CD14-positive monocyte (primary cell): ENCODE results near the gene EYA4. TPM values are rescaled to one million over a fixed set of nuclear protein-coding genes. Genes with fewer than 3 reads are reported as not detected.

Experiments
- DNase-seq, 3 donors: peaks; one replicate each; pipeline ENCODE4 v3.0.0-alpha.2; 2011 to 2022
- H2AFZ ChIP-seq: 2 replicates; pipeline ENCODE4 v1.6.0; 2012; ENCODE audit warnings: mild to moderate bottlenecking, low read depth, low read length, inconsistent platforms; ENCODE audit not compliant: insufficient read depth, poor library complexity, severe bottlenecking
- H3K27ac ChIP-seq, 2 donors: 1 replicate in 1 of 2; 2 replicates in 1 of 2; pipeline ENCODE4 v1.5.1; 2012 to 2013; ENCODE audit warnings: low read length in 2 of 2, control low read depth in 1 of 2, inconsistent platforms in 1 of 2, low read depth in 1 of 2, mild to moderate bottlenecking in 1 of 2
- H3K27me3 ChIP-seq, 2 donors: one replicate each; pipeline versions ENCODE4 v1.6.0 to v1.6.1; 2011 to 2013; ENCODE audit warnings: low read length in 2 of 2; ENCODE audit not compliant: control insufficient read depth in 2 of 2, insufficient read depth in 2 of 2
- H3K36me3 ChIP-seq, 2 donors: replicated peaks in 1 of 2; 1 replicate in 1 of 2; 2 replicates in 1 of 2; pipeline versions ENCODE4 v1.5.1 to v1.6.1; 2012 to 2013; ENCODE audit warnings: low read length in 2 of 2, control low read depth in 1 of 2, inconsistent platforms in 1 of 2, mild to moderate bottlenecking in 1 of 2; ENCODE audit not compliant: insufficient read depth in 2 of 2, control insufficient read depth in 1 of 2
- H3K4me1 ChIP-seq, 2 donors: 1 replicate in 1 of 2; 2 replicates in 1 of 2; pipeline versions ENCODE4 v1.5.1 to v1.6.1; 2012 to 2013; ENCODE audit warnings: low read length in 2 of 2, control low read depth in 1 of 2, inconsistent platforms in 1 of 2, mild to moderate bottlenecking in 1 of 2, moderate library complexity in 1 of 2; ENCODE audit not compliant: insufficient read depth in 2 of 2, control insufficient read depth in 1 of 2
- H3K4me2 ChIP-seq: replicated peaks from 2 replicates; pipeline ENCODE3; 2012; ENCODE audit warnings: low read length, moderate library complexity, mild to moderate bottlenecking; ENCODE audit not compliant: poor library complexity, severe bottlenecking; ENCODE audit errors: extremely low read depth
- H3K4me3 ChIP-seq, 3 experiments: fragments of 200-600 bp in 1 of 3; sonication (generic) in 1 of 3; replicated peaks in 1 of 3; 1 replicate in 2 of 3; 2 replicates in 1 of 3; pipeline ENCODE4 v1.5.1; 2011 to 2013; ENCODE audit warnings: low read length in 3 of 3, mild to moderate bottlenecking in 3 of 3, control low read depth in 2 of 3, low read depth in 2 of 3, inconsistent platforms in 1 of 3, moderate library complexity in 1 of 3
- H3K79me2 ChIP-seq: 2 replicates; pipeline ENCODE4 v1.6.0; 2012; ENCODE audit warnings: mild to moderate bottlenecking, control low read depth, inconsistent platforms, low read length, moderate library complexity; ENCODE audit not compliant: insufficient read depth
- H3K9ac ChIP-seq: 2 replicates; pipeline ENCODE4 v1.6.0; 2017; ENCODE audit warnings: low read length, mild to moderate bottlenecking; ENCODE audit not compliant: insufficient read depth, poor library complexity, severe bottlenecking
- H3K9me3 ChIP-seq, 2 donors: replicated peaks in 1 of 2; 1 replicate in 1 of 2; 2 replicates in 1 of 2; pipeline versions ENCODE4 v1.5.1 to v1.6.1; 2012 to 2013; ENCODE audit warnings: low read length in 2 of 2, control low read depth in 1 of 2; ENCODE audit not compliant: control insufficient read depth in 1 of 2, insufficient read depth in 1 of 2
- H4K20me1 ChIP-seq: 2 replicates; pipeline ENCODE4 v1.6.0; 2012; ENCODE audit warnings: mild to moderate bottlenecking, low read length, control low read depth, moderate library complexity; ENCODE audit not compliant: insufficient read depth
- H3K27ac Mint-ChIP-seq, 7 donors: one replicate each; pipeline ENCODE4 v1.8.0; 2020; ENCODE audit warnings: mild to moderate bottlenecking in 7 of 7, mixed read lengths in 7 of 7, moderate library complexity in 6 of 7, inconsistent platforms in 2 of 7
- H3K27me3 Mint-ChIP-seq, 3 donors: one replicate each; pipeline ENCODE4 v1.8.0; 2021 to 2022; ENCODE audit warnings: low read depth in 3 of 3, mild to moderate bottlenecking in 3 of 3, mixed read lengths in 3 of 3, moderate library complexity in 3 of 3, inconsistent platforms in 1 of 3
- H3K36me3 Mint-ChIP-seq, 2 donors: one replicate each; pipeline ENCODE4 v1.8.0; 2020; ENCODE audit warnings: mixed read lengths in 2 of 2, inconsistent platforms in 1 of 2, mild to moderate bottlenecking in 1 of 2
- H3K4me1 Mint-ChIP-seq: one replicate; pipeline ENCODE4 v1.8.0; 2020; ENCODE audit warnings: mild to moderate bottlenecking, mixed read lengths
- H3K4me3 Mint-ChIP-seq, 2 donors: one replicate each; pipeline ENCODE4 v1.8.0; 2020; ENCODE audit warnings: mild to moderate bottlenecking in 2 of 2, mixed read lengths in 2 of 2, moderate library complexity in 1 of 2
- H3K9me3 Mint-ChIP-seq, 7 donors: one replicate each; pipeline ENCODE4 v1.8.0; 2020 to 2022; ENCODE audit warnings: mixed read lengths in 7 of 7, mild to moderate bottlenecking in 6 of 7, moderate library complexity in 6 of 7, inconsistent platforms in 2 of 7
- WGBS: methylation state at CpG from one replicate; pipeline ENCODE4 v1.1.5; 2013; ENCODE audit warnings: missing lambda C conversion rate; ENCODE audit not compliant: insufficient coverage; 5-methylcytosine and 5-hydroxymethylcytosine counted together
- intact Hi-C, 2 donors: fragments of 100-400 bp; cut with micrococcal nuclease; formaldehyde crosslinking; loops; one replicate each; pipeline versions ENCODE4 v1.15.0 to v1.15.1; 2023
- polyA plus RNA-seq, 3 donors: library from polyadenylated mRNA; depleted of rRNA in 1 of 3; unstranded in 2 of 3; stranded (reverse) in 1 of 3; fragments of 300-500 nt in 2 of 3; fragments of >200 nt in 1 of 3; fragmentation: Illumina TruSeq in 2 of 3; gene quantifications; 1 replicate in 2 of 3; 2 replicates in 1 of 3; pipeline ENCODE4 v1.2.3, GENCODE V29; 2012 to 2021
- TF ChIP-seq, protein P1 (sequence below): fragments of 200-600 bp; IDR thresholded peaks from one replicate; pipeline ENCODE4 v1.8.0; 2022; ENCODE audit warnings: antibody characterized with exemption, mild to moderate bottlenecking

The EYA4 gene
- polyA plus RNA-seq, 3 donors = not detected

DNA sequence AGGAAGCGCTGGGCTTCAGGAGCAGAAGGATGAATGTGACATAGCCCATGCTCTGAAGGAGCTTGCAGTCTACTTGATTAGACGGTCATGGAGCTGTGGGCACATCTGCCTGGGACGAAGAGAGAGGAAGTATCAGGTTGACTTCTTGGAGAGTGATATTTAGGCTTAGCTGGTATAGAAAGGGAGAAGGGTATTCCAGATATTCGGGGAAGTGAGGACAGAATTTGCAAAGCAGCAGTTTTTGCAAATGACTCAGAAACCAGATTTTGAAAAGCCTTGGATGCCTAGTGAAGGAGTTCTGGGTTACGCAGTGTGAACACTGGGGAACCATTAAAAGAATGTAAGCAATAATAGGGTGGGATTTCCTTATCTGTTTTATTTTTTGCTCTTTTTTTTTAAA is 60.7 kb downstream of the EYA4 start:
- Mint-ChIP-seq H3K27me3 (peaks cover 0 to 2% (median 0%) of the 10 kb centered on the region in 3 donors), H3K4me3 (no peak overlapping the region), H3K36me3 (no peaks in the 10 kb centered on the region), H3K27ac (no peak overlapping the region), H3K4me1 (no peaks in the 10 kb centered on the region), H3K9me3 (peaks cover 0 to 1% (median 0%) of the 10 kb centered on the region in 7 donors)
- Histone ChIP-seq H3K27ac (no peak overlapping the region), H3K79me2 (no peaks in the 10 kb centered on the region), H3K4me3 (no peak overlapping the region), H2AFZ (no peak overlapping the region), H3K4me2 (no peak overlapping the region), H3K9ac (no peak overlapping the region), H3K36me3 (no peaks in the 10 kb centered on the region), H3K27me3 (no peaks in the 10 kb centered on the region), H3K4me1 (no peaks in the 10 kb centered on the region), H4K20me1 (no peaks in the 10 kb centered on the region), H3K9me3 (no peaks in the 10 kb centered on the region)
- no peak for DNase-seq
- intact Hi-C loops = no loop called here
- TF ChIP-seq, protein P1, sequence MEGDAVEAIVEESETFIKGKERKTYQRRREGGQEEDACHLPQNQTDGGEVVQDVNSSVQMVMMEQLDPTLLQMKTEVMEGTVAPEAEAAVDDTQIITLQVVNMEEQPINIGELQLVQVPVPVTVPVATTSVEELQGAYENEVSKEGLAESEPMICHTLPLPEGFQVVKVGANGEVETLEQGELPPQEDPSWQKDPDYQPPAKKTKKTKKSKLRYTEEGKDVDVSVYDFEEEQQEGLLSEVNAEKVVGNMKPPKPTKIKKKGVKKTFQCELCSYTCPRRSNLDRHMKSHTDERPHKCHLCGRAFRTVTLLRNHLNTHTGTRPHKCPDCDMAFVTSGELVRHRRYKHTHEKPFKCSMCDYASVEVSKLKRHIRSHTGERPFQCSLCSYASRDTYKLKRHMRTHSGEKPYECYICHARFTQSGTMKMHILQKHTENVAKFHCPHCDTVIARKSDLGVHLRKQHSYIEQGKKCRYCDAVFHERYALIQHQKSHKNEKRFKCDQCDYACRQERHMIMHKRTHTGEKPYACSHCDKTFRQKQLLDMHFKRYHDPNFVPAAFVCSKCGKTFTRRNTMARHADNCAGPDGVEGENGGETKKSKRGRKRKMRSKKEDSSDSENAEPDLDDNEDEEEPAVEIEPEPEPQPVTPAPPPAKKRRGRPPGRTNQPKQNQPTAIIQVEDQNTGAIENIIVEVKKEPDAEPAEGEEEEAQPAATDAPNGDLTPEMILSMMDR = no peak
- WGBS = 87% methylated on average over 4 of the region's 5 CpGs

- Mint-ChIP-seq H3K9me3 (peaks cover 0 to 5% (median 1%) of the 10 kb centered on the region in 7 donors), H3K4me1 (no peaks in the 10 kb centered on the region), H3K36me3 (no peaks in the 10 kb centered on the region), H3K27me3 (peaks cover 0 to under 1% (median 0%) of the 10 kb centered on the region in 3 donors), H3K4me3 (no peak overlapping the region), H3K27ac (no peak overlapping the region)
- Histone ChIP-seq H3K27me3 (no peaks in the 10 kb centered on the region), H3K9me3 (no peaks in the 10 kb centered on the region), H3K27ac (no peak overlapping the region), H3K4me3 (no peak overlapping the region), H4K20me1 (no peaks in the 10 kb centered on the region), H3K4me2 (no peak overlapping the region), H2AFZ (no peak overlapping the region), H3K36me3 (no peaks in the 10 kb centered on the region), H3K79me2 (no peaks in the 10 kb centered on the region), H3K9ac (no peak overlapping the region), H3K4me1 (no peaks in the 10 kb centered on the region)
- no peak for DNase-seq
- WGBS = 100% methylated on average over 4 of the region's 5 CpGs
- TF ChIP-seq, protein P1 = no peak
- intact Hi-C loops = no loop called here
Observed at GRCh38 chr6:133306931-133307330, 65.8 kb downstream of the EYA4 start.
